Osteoblast (primary cell): ENCODE measurements around the gene SCD5. TPM values are rescaled to one million over a fixed set of nuclear protein-coding genes. Genes with fewer than 3 reads are reported as not detected.

Source experiments
- DNase-seq: peaks from one replicate; pipeline ENCODE4 v3.0.0; 2011; ENCODE audit warnings: low spot score, mixed read lengths; ENCODE audit not compliant: insufficient read length; ENCODE audit errors: missing footprints
- H2AFZ ChIP-seq: 2 replicates; pipeline ENCODE4 v1.6.0; 2011; ENCODE audit warnings: mild to moderate bottlenecking, low read length
- H3K27ac ChIP-seq: 2 replicates; pipeline ENCODE4 v1.5.1; 2011; ENCODE audit warnings: mild to moderate bottlenecking, low read depth, low read length, moderate library complexity
- H3K27me3 ChIP-seq: 2 replicates; pipeline ENCODE4 v1.6.0; 2012; ENCODE audit warnings: mild to moderate bottlenecking, control low read depth, inconsistent platforms, low read length, moderate library complexity; ENCODE audit not compliant: insufficient read depth
- H3K36me3 ChIP-seq: 2 replicates; pipeline ENCODE4 v1.5.1; 2011; ENCODE audit warnings: mild to moderate bottlenecking, low read length, control low read depth, moderate library complexity; ENCODE audit not compliant: insufficient read depth
- H3K4me1 ChIP-seq: 2 replicates; pipeline ENCODE4 v1.5.1; 2011; ENCODE audit warnings: mild to moderate bottlenecking, low read length, control low read depth, moderate library complexity; ENCODE audit not compliant: insufficient read depth
- H3K4me2 ChIP-seq: 2 replicates; pipeline ENCODE4 v1.6.0; 2011; ENCODE audit warnings: mild to moderate bottlenecking, low read length; ENCODE audit not compliant: insufficient read depth
- H3K4me3 ChIP-seq: fragments of 200-600 bp; sonication (generic); 3 replicates; pipeline ENCODE4 v1.5.1; 2012; ENCODE audit warnings: mild to moderate bottlenecking, low read length, inconsistent platforms; ENCODE audit not compliant: insufficient read depth
- H3K79me2 ChIP-seq: 2 replicates; pipeline ENCODE4 v1.6.0; 2012; ENCODE audit warnings: mild to moderate bottlenecking, low read length, control low read depth, inconsistent platforms; ENCODE audit not compliant: insufficient read depth
- H3K9me3 ChIP-seq: 2 replicates; pipeline ENCODE4 v1.5.1; 2011; ENCODE audit warnings: low read depth, low read length, control low read depth
- H4K20me1 ChIP-seq: 2 replicates; pipeline ENCODE4 v1.6.0; 2012; ENCODE audit warnings: mild to moderate bottlenecking, low read length, control low read depth; ENCODE audit not compliant: insufficient read depth
- total RNA-seq: library from RNA; depleted of rRNA; stranded (reverse); fragments of >200 nt; gene quantifications from 2 replicates; pipeline ENCODE4 v1.2.3, GENCODE V29; 2012
- TF ChIP-seq, protein P1 (sequence below): IDR thresholded peaks from 2 replicates; pipeline ENCODE4 v1.5.1; 2011; ENCODE audit warnings: mild to moderate bottlenecking, low read depth, low read length, moderate library complexity; ENCODE audit errors: extremely low read depth

The SCD5 gene
- total RNA-seq, 1 donor = 11.9 TPM

DNA sequence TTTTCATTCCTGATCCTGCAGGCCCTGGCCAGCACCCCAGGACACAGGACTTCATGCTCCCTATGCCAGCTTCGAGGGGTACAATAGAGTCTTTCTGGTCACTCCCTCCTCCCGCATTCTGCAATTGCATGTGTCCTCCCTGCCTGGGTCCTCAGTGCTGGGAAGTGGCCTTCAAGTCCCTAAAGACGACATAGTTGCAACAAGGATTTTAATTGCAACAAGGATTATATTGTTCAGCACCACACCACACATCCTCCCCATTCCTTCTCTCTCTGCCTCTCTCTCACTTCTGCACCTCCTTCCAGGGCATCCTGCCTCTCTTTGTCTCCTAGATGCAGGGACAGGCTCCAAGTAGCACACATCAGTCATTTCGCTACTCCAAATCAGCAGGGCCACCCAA lies 25.5 kb downstream of the SCD5 start:
- H3K36me3 ChIP-seq = no peaks in the 10 kb centered on the region
- H3K9me3 ChIP-seq = no peaks in the 10 kb centered on the region
- H3K27me3 ChIP-seq = peaks cover 8% of the 10 kb centered on the region
- no peaks in the 10 kb centered on the region for H3K79me2 ChIP-seq
- TF ChIP-seq, protein P1, sequence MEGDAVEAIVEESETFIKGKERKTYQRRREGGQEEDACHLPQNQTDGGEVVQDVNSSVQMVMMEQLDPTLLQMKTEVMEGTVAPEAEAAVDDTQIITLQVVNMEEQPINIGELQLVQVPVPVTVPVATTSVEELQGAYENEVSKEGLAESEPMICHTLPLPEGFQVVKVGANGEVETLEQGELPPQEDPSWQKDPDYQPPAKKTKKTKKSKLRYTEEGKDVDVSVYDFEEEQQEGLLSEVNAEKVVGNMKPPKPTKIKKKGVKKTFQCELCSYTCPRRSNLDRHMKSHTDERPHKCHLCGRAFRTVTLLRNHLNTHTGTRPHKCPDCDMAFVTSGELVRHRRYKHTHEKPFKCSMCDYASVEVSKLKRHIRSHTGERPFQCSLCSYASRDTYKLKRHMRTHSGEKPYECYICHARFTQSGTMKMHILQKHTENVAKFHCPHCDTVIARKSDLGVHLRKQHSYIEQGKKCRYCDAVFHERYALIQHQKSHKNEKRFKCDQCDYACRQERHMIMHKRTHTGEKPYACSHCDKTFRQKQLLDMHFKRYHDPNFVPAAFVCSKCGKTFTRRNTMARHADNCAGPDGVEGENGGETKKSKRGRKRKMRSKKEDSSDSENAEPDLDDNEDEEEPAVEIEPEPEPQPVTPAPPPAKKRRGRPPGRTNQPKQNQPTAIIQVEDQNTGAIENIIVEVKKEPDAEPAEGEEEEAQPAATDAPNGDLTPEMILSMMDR = no peak
- H3K4me1 ChIP-seq = peaks cover 11% of the 10 kb centered on the region
- H4K20me1 ChIP-seq = no peaks in the 10 kb centered on the region
- no peak for DNase-seq
- H3K4me3 ChIP-seq = no peak overlapping the region
- H3K4me2 ChIP-seq = no peak overlapping the region
- H3K27ac ChIP-seq = no peak overlapping the region
- no peak overlapping the region for H2AFZ ChIP-seq

DNA sequence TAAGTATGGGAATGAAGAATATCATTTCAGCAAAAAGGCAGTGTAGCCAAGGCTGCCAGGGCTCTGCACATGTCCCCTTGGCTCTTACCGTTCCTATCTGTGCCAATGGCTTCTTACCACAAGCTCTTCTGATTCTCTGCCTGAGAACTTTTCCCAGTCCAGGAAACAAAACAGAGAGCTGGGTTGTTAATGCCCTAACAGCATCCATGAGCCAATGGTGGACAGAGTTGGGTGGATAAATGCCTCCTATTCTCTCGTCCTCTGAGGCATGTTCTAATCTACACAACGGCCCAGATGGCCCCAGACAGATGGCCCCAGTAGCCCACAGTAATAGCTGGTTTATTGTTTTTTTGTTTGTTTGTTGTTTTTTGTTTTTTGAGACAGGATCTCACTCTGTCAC lies 28.0 kb downstream of the SCD5 start:
- H3K27me3 ChIP-seq = peaks cover 6% of the 10 kb centered on the region
- no peak overlapping the region for H3K4me2 ChIP-seq
- no peak for DNase-seq
- no peak overlapping the region for H3K27ac ChIP-seq
- H3K79me2 ChIP-seq = no peaks in the 10 kb centered on the region
- no peak overlapping the region for H3K4me3 ChIP-seq
- no peaks in the 10 kb centered on the region for H4K20me1 ChIP-seq
- H3K4me1 ChIP-seq = peaks cover 4% of the 10 kb centered on the region
- no peaks in the 10 kb centered on the region for H3K9me3 ChIP-seq
- H3K36me3 ChIP-seq = no peaks in the 10 kb centered on the region
- H2AFZ ChIP-seq = no peak overlapping the region
- TF ChIP-seq, protein P1 = no peak

DNA sequence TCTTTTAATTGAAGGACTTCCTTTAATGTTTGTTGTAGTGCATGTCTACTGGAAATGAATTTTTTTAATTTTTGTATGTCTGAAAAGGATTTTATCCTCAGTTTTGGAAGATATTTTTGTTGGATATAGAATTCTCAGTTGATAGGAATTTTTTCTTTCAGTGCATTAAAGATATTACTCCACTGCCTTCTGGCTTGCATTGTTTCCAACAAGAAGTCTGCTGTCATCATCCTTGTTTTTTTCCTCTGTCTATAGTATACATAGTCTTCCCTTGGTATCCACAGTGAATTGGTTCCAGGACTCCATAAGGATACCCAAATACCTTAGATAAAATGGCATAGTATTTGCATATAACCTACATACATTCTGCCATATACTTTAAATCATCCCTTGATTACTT lies 33.5 kb downstream of the SCD5 start:
- H3K27ac ChIP-seq = no peak overlapping the region
- no peak overlapping the region for H3K4me3 ChIP-seq
- TF ChIP-seq, protein P1 = no peak
- no peak overlapping the region for H2AFZ ChIP-seq
- H3K79me2 ChIP-seq = no peaks in the 10 kb centered on the region
- H3K27me3 ChIP-seq = peaks cover 14% of the 10 kb centered on the region
- H3K9me3 ChIP-seq = peaks cover 3% of the 10 kb centered on the region
- DNase-seq = no peak
- H3K4me2 ChIP-seq = no peak overlapping the region
- H4K20me1 ChIP-seq = peaks cover 3% of the 10 kb centered on the region
- no peaks in the 10 kb centered on the region for H3K4me1 ChIP-seq
- no peaks in the 10 kb centered on the region for H3K36me3 ChIP-seq

DNA sequence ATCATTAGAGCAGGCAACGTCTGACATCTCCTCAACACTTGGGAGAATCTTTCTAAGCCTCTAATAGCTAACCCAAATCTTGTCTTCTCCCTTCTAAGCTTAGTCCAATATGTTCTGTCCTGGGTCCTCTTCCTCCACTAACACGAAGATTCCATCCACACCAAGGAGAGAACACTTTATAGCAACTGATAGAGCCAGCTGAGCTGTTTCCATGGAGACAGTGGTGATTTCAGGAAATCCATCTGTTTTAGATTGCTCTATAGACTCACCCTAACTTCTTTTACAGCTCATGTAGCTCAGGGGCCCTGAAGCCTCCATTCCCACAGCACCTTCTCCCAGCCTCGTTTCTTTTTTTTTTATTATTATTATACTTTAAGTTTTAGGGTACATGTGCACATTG lies 37.4 kb downstream of the SCD5 start:
- Histone ChIP-seq H3K27ac (no peak overlapping the region), H3K4me1 (no peaks in the 10 kb centered on the region), H4K20me1 (peaks cover 3% of the 10 kb centered on the region), H3K4me2 (no peak overlapping the region), H2AFZ (no peak overlapping the region), H3K4me3 (no peak overlapping the region), H3K79me2 (no peaks in the 10 kb centered on the region), H3K27me3 (peaks cover 8% of the 10 kb centered on the region), H3K9me3 (peaks cover 3% of the 10 kb centered on the region), H3K36me3 (no peaks in the 10 kb centered on the region)
- TF ChIP-seq, protein P1 = no peak
- no peak for DNase-seq
